Keratinocyte (primary cell): Measurements from ENCODE around the gene AMDHD2. TPM values are rescaled to one million over a fixed set of nuclear protein-coding genes. Genes with fewer than 3 reads are reported as not detected.

Experiments
- DNase-seq: peaks from one replicate; pipeline ENCODE4 v3.0.0-alpha.2; 2011; ENCODE audit warnings: low read depth, missing footprints, low spot score
- FAIRE-seq: peaks from 2 replicates; lab custom pipeline; 2011; peaks lifted over from hg19 to GRCh38; lab: Jason Lieb, UNC
- H2AFZ ChIP-seq: 2 replicates; pipeline ENCODE4 v1.6.0; 2012; ENCODE audit warnings: low read length, control low read depth, inconsistent platforms; ENCODE audit not compliant: control insufficient read depth
- H3K27ac ChIP-seq: 2 replicates; pipeline ENCODE4 v1.5.1; 2011; ENCODE audit warnings: low read length; ENCODE audit not compliant: control insufficient read depth, insufficient read depth
- H3K27me3 ChIP-seq: 3 replicates; pipeline ENCODE4 v1.6.0; 2011; ENCODE audit warnings: low read length; ENCODE audit not compliant: control insufficient read depth, insufficient read depth; ENCODE audit errors: extremely low read depth
- H3K36me3 ChIP-seq, 2 experiments: 2 replicates in 1 of 2; 3 replicates in 1 of 2; pipeline ENCODE4 v1.5.1; 2011; ENCODE audit warnings: low read length in 2 of 2, mild to moderate bottlenecking in 1 of 2; ENCODE audit not compliant: control insufficient read depth in 2 of 2, insufficient read depth in 2 of 2; ENCODE audit errors: extremely low read depth in 1 of 2
- H3K4me1 ChIP-seq: 3 replicates; pipeline ENCODE4 v1.5.1; 2011; ENCODE audit warnings: low read length; ENCODE audit not compliant: control insufficient read depth, insufficient read depth; ENCODE audit errors: extremely low read depth
- H3K4me2 ChIP-seq: 3 replicates; pipeline ENCODE4 v1.6.0; 2011; ENCODE audit warnings: low read depth, low read length; ENCODE audit not compliant: control insufficient read depth, insufficient read depth; ENCODE audit errors: extremely low read depth
- H3K4me3 ChIP-seq, 3 experiments: fragments of 200-600 bp in 1 of 3; sonication (generic) in 1 of 3; 2 replicates in 2 of 3; 3 replicates in 1 of 3; pipeline ENCODE4 v1.5.1; 2011 to 2016; ENCODE audit warnings: low read length in 3 of 3, mild to moderate bottlenecking in 3 of 3, control low read depth in 2 of 3, inconsistent platforms in 1 of 3, low read depth in 1 of 3, mixed read lengths in 1 of 3, mixed run types in 1 of 3, moderate library complexity in 1 of 3; ENCODE audit not compliant: control insufficient read depth in 2 of 3, insufficient read depth in 2 of 3; ENCODE audit errors: extremely low read depth in 1 of 3
- H3K79me2 ChIP-seq: 2 replicates; pipeline ENCODE4 v1.6.0; 2012; ENCODE audit warnings: low read length; ENCODE audit not compliant: control insufficient read depth, insufficient read depth
- H3K9ac ChIP-seq: 3 replicates; pipeline ENCODE4 v1.6.0; 2011; ENCODE audit warnings: low read length; ENCODE audit not compliant: control insufficient read depth, insufficient read depth; ENCODE audit errors: extremely low read depth
- H3K9me1 ChIP-seq: 3 replicates; pipeline ENCODE4 v1.6.0; 2011; ENCODE audit warnings: low read length; ENCODE audit not compliant: control insufficient read depth, insufficient read depth; ENCODE audit errors: extremely low read depth
- H3K9me3 ChIP-seq: 2 replicates; pipeline ENCODE4 v1.5.1; 2012; ENCODE audit warnings: low read depth, low read length; ENCODE audit not compliant: control insufficient read depth
- H4K20me1 ChIP-seq: 3 replicates; pipeline ENCODE4 v1.6.0; 2011; ENCODE audit warnings: low read length; ENCODE audit not compliant: control insufficient read depth, insufficient read depth; ENCODE audit errors: extremely low read depth
- EZH2 ChIP-seq: IDR thresholded peaks from one replicate; pipeline ENCODE4 v1.6.1; 2012; ENCODE audit warnings: inconsistent platforms, mild to moderate bottlenecking, low read length, moderate library complexity
- dilution Hi-C: fragments of 300-500 bp; cut with MboI; formaldehyde crosslinking; loops from one replicate; pipeline ENCODE4 v1.7.0; 2020; ENCODE audit warnings: low sequenced_read_pairs; ENCODE audit not compliant: extremely low pct_ligation_motif_present
- polyA plus RNA-seq, 5 experiments: library from polyadenylated mRNA; depleted of rRNA in 3 of 5; stranded (reverse) in 3 of 5; stranded (forward) in 1 of 5; unstranded in 1 of 5; fragments of >200 nt; gene quantifications; 1 replicate in 1 of 5; 2 replicates in 3 of 5; 3 replicates in 1 of 5; pipeline versions ENCODE4 v1.2.1 to v1.2.3, GENCODE V29; 2011 to 2012; ENCODE audit warnings: missing spikeins in 2 of 5, low read depth in 1 of 5, low replicate concordance in 1 of 5
- TF ChIP-seq, protein P1 (sequence below), 3 experiments: IDR thresholded peaks in 1 of 3; conservative IDR thresholded peaks in 1 of 3; optimal IDR thresholded peaks in 1 of 3; 2 replicates in 2 of 3; 3 replicates in 1 of 3; pipeline versions ENCODE3 to v1.5.1; 2011; ENCODE audit warnings: low read length in 3 of 3, mild to moderate bottlenecking in 3 of 3, moderate library complexity in 2 of 3, control low read depth in 1 of 3, inconsistent platforms in 1 of 3; ENCODE audit not compliant: insufficient read depth in 2 of 3; ENCODE audit errors: extremely low read depth in 1 of 3

Gene AMDHD2
- polyA plus RNA-seq, 1 donor (not counting 4 experiments of a cell fraction or from before 2014, with no cell fraction given): 8.9 TPM

DNA sequence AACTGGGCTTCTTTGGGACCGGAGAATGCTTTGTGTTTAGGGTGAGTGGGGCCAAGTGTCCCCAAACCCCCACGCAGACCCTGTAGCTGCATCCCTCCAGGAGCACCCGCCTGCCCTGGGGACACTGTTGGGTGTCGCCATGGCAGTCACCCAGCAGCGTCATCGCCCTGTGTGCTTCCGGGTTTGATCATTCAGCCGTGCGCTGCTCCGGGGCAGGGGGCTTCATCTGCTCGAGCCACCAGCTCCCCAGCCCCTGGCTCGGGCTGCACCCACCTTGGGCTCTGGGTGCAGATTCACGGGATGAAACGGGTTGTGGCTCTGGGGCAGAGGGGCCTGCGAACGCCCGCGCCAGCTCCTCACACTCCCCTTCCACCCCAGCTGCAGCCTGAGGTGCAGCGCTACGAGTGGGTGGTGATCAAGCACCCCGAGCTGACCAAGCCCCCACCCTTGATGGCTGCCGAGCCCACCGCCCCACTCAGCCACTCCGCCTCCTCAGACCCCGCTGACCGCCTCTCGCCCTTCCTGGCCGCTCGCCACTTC is 20.2 kb upstream of the AMDHD2 start:
- Histone ChIP-seq H3K79me2 (no peaks in the 10 kb centered on the region), H3K4me2 (no peak overlapping the region), H3K9ac (no peak overlapping the region), H3K4me3 (no peak overlapping the region), H3K27me3 (no peaks in the 10 kb centered on the region), H2AFZ (no peak overlapping the region), H3K36me3 (peaks cover 0 to 11% of the 10 kb centered on the region in 2 experiments), H3K9me1 (no peaks in the 10 kb centered on the region), H3K27ac (no peak overlapping the region), H4K20me1 (peaks cover 3% of the 10 kb centered on the region), H3K9me3 (no peaks in the 10 kb centered on the region), H3K4me1 (peaks cover 19% of the 10 kb centered on the region)
- dilution Hi-C loops: no loop called here
- no peak for DNase-seq
- FAIRE-seq: no peak
- TF ChIP-seq, protein P1, sequence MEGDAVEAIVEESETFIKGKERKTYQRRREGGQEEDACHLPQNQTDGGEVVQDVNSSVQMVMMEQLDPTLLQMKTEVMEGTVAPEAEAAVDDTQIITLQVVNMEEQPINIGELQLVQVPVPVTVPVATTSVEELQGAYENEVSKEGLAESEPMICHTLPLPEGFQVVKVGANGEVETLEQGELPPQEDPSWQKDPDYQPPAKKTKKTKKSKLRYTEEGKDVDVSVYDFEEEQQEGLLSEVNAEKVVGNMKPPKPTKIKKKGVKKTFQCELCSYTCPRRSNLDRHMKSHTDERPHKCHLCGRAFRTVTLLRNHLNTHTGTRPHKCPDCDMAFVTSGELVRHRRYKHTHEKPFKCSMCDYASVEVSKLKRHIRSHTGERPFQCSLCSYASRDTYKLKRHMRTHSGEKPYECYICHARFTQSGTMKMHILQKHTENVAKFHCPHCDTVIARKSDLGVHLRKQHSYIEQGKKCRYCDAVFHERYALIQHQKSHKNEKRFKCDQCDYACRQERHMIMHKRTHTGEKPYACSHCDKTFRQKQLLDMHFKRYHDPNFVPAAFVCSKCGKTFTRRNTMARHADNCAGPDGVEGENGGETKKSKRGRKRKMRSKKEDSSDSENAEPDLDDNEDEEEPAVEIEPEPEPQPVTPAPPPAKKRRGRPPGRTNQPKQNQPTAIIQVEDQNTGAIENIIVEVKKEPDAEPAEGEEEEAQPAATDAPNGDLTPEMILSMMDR (optimal IDR thresholded peaks at IDR 0.05 in 1 of 3, IDR thresholded peaks at IDR 0.05 in 1 of 3, conservative IDR thresholded peaks at IDR 0.05 in 1 of 3; ENCODE audit: extremely low read depth in 1 of 3, insufficient read depth in 2 of 3, low read length in 3 of 3): no peak
- no peak for TF ChIP-seq EZH2

DNA sequence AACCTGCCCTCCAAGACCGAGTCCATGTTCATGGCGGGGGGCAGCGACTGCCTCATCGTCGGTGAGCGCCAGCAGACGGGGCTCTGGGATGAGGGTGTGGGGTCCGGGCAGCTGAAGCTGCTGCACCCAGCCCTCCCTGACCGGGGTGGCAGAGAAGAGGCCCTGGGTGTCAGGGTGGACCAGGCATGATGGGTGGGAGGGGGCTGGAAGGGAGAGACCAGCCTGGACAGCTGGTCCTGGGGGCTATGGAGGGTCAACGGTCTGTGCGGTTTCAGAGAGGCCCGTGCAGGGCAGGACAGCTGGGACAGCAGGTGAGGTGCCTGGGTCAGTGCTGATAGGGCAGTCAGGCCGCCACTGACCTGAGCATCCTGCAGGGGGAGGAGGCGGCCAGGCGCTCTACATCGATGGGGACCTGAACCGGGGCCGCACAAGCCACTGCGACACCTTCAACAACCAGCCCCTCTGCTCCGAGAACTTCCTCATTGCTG is 19.7 kb upstream of the AMDHD2 start:
- FAIRE-seq: no peak

More for the DNA sequence above, 19.7 kb upstream of the AMDHD2 start:
- Histone ChIP-seq H3K27ac (no peak overlapping the region), H3K9me1 (no peaks in the 10 kb centered on the region), H3K79me2 (no peaks in the 10 kb centered on the region), H3K4me2 (no peak overlapping the region), H4K20me1 (peaks cover 3% of the 10 kb centered on the region), H3K9me3 (no peaks in the 10 kb centered on the region), H3K36me3 (peaks cover 0 to 11% of the 10 kb centered on the region in 2 experiments), H3K4me3 (no peak overlapping the region), H3K9ac (no peak overlapping the region), H2AFZ (no peak overlapping the region), H3K4me1 (peaks cover 19% of the 10 kb centered on the region), H3K27me3 (no peaks in the 10 kb centered on the region)
- dilution Hi-C loops: no loop called here
- no peak for DNase-seq
- TF ChIP-seq EZH2: no peak
- TF ChIP-seq, protein P1 (optimal IDR thresholded peaks at IDR 0.05 in 1 of 3, IDR thresholded peaks at IDR 0.05 in 1 of 3, conservative IDR thresholded peaks at IDR 0.05 in 1 of 3; ENCODE audit: extremely low read depth in 1 of 3, insufficient read depth in 2 of 3, low read length in 3 of 3): no peak
